ENCODE results near the gene BTNL8.
"Not testable (repeated sequence)": the region's sequence is repeated elsewhere in the genome, so short reads cannot be mapped to it uniquely, and the experiment has no call there.

BTNL8 gene

GRCh38 chr5:180875860-180876426 lies 23.0 kb upstream of the BTNL8 start:
- Histone ChIP-seq H3K36me3 (ENCODE audit: control insufficient read depth in 1 of 2, insufficient read depth in 2 of 2, low read length in 2 of 2) (no peaks in the 10 kb centered on the region), H3K4me3 (ENCODE audit: low read depth in 1 of 2, low read length in 2 of 2) (no peak overlapping the region), H3K9me3 (ENCODE audit: control insufficient read depth in 1 of 2, low read length in 2 of 2) (no peaks in the 10 kb centered on the region), H3K27me3 (ENCODE audit: control insufficient read depth in 1 of 2, insufficient read depth in 2 of 2, low read length in 2 of 2) (no peaks in the 10 kb centered on the region), H3K9ac (ENCODE audit: low read depth in 1 of 2, low read length in 2 of 2) (no peak overlapping the region), H3K4me1 (ENCODE audit: control insufficient read depth in 1 of 2, insufficient read depth in 2 of 2, low read length in 2 of 2) (peaks cover 5 to 6% of the 10 kb centered on the region in 2 donors), H3K27ac (ENCODE audit: low read depth, low read length) (no peak overlapping the region)

DNA sequence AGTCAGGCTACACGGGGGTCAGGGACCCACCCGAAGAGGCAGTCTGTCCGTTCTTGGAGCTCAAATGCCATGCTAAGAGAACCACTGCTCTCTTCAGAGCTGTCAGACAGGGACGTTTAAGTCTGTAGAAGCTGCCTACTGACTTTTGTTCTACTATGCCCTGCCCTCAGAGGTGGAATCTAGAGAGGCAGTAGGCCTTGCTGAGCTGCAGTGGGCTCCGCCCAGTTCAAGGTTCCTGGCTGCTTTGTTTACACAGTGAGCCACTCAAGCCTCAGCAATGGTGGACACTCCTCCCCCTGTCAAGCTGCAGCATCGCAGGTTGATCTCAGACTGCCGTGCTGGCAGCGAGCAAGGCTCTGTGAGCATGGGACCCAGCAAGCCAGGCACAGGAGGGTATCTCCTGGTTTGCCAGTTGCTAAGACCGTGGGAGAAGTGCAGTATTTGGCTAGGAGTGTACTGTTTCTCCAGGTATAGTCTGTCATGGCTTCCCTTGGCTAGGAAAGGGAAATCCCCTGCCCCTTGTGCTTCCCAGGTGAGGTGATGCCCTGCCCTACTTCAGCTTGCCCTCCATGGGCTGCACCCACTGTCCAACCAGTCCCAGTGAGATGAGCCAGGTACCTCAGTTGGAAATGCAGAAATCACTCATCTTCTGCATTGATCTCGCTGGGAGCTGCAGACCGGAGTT lies 13.0 kb upstream of the BTNL8 start:
- not testable (repeated sequence) for H3K27ac ChIP-seq (ENCODE audit: low read depth, low read length); H3K27me3 ChIP-seq (ENCODE audit: control insufficient read depth in 1 of 2, insufficient read depth in 2 of 2, low read length in 2 of 2); H3K9me3 ChIP-seq (ENCODE audit: control insufficient read depth in 1 of 2, low read length in 2 of 2); H3K36me3 ChIP-seq (ENCODE audit: control insufficient read depth in 1 of 2, insufficient read depth in 2 of 2, low read length in 2 of 2); H3K9ac ChIP-seq (ENCODE audit: low read depth in 1 of 2, low read length in 2 of 2); H3K4me1 ChIP-seq (ENCODE audit: control insufficient read depth in 1 of 2, insufficient read depth in 2 of 2, low read length in 2 of 2)
- H3K4me3 ChIP-seq (ENCODE audit: low read depth in 1 of 2, low read length in 2 of 2), result peak overlapping the region; percentile 1 to 62

DNA sequence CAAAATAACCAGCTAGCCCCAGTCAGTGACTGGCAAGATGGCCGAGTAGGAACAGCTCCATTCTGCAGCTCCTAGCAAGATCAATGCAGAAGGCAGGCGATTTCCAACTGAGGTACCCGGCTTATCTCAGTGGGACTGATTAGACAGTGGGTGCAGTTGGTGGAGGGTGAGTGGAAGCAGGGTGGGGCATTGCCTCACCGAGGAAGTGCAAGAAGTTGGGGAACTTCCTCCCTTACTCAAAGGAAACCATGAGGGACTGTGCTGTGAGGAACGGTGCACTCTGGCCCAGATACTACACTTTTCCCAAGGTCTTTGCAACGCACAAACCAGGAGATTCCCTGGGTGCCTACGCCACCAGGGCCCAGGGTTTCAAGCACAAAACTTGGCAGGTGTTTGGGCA lies 9.6 kb upstream of the BTNL8 start:
- no peaks in the 10 kb centered on the region for H3K36me3 ChIP-seq (ENCODE audit: control insufficient read depth in 1 of 2, insufficient read depth in 2 of 2, low read length in 2 of 2)
- no peak overlapping the region for H3K4me3 ChIP-seq (ENCODE audit: low read depth in 1 of 2, low read length in 2 of 2)
- peaks cover 0 to 7% of the 10 kb centered on the region in 2 donors for H3K4me1 ChIP-seq (ENCODE audit: control insufficient read depth in 1 of 2, insufficient read depth in 2 of 2, low read length in 2 of 2)
- no peak overlapping the region for H3K9ac ChIP-seq (ENCODE audit: low read depth in 1 of 2, low read length in 2 of 2)
- no peak overlapping the region for H3K27ac ChIP-seq (ENCODE audit: low read depth, low read length)
- peaks cover 0 to 4% of the 10 kb centered on the region in 2 donors for H3K27me3 ChIP-seq (ENCODE audit: control insufficient read depth in 1 of 2, insufficient read depth in 2 of 2, low read length in 2 of 2)
- no peaks in the 10 kb centered on the region for H3K9me3 ChIP-seq (ENCODE audit: control insufficient read depth in 1 of 2, low read length in 2 of 2)

- H3K27ac ChIP-seq (ENCODE audit: low read depth, low read length); H3K36me3 ChIP-seq (ENCODE audit: control insufficient read depth in 1 of 2, insufficient read depth in 2 of 2, low read length in 2 of 2); H3K27me3 ChIP-seq (ENCODE audit: control insufficient read depth in 1 of 2, insufficient read depth in 2 of 2, low read length in 2 of 2); H3K9ac ChIP-seq (ENCODE audit: low read depth in 1 of 2, low read length in 2 of 2); H3K4me3 ChIP-seq (ENCODE audit: low read depth in 1 of 2, low read length in 2 of 2); H3K9me3 ChIP-seq (ENCODE audit: control insufficient read depth in 1 of 2, low read length in 2 of 2): not testable (repeated sequence)
- peaks cover 9 to 16% of the 10 kb centered on the region in 2 donors for H3K4me1 ChIP-seq (ENCODE audit: control insufficient read depth in 1 of 2, insufficient read depth in 2 of 2, low read length in 2 of 2)
Observed at GRCh38 chr5:180895330-180895729, 3.6 kb upstream of the BTNL8 start.

DNA sequence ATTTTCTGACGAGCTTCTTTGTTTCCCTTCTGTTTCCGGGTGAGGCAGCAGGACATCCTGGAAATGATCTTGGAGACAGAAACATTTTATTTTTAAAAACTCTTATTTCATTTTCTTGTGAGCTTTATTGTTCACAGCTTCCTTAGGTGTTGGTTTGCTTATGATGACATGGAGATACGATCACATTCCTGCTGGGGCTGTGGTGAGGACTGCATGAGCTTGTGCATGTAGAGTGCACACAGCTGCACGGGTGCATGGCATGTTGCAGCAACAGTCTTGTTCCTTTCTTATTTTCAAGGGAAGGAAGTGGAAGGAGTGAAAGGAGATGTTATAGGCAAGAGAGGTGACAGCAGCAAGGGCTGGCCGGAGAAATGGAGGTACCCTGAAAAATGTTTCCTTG lies 1.2 kb downstream of the BTNL8 start:
- no peaks in the 10 kb centered on the region for H3K9me3 ChIP-seq (ENCODE audit: control insufficient read depth in 1 of 2, low read length in 2 of 2)
- H3K27me3 ChIP-seq (ENCODE audit: control insufficient read depth in 1 of 2, insufficient read depth in 2 of 2, low read length in 2 of 2), result peaks cover 0 to 5% of the 10 kb centered on the region in 2 donors
- H3K27ac ChIP-seq (ENCODE audit: low read depth, low read length), result no peak overlapping the region
- H3K4me1 ChIP-seq (ENCODE audit: control insufficient read depth in 1 of 2, insufficient read depth in 2 of 2, low read length in 2 of 2), result peaks cover 16 to 17% of the 10 kb centered on the region in 2 donors
- no peaks in the 10 kb centered on the region for H3K36me3 ChIP-seq (ENCODE audit: control insufficient read depth in 1 of 2, insufficient read depth in 2 of 2, low read length in 2 of 2)
- H3K4me3 ChIP-seq (ENCODE audit: low read depth in 1 of 2, low read length in 2 of 2), result peak overlapping the region; percentile 76 to 87
- peak overlapping the region in 1 of 2 donors; percentile 59 for H3K9ac ChIP-seq (ENCODE audit: low read depth in 1 of 2, low read length in 2 of 2)

GRCh38 chr5:180901319-180902009 lies 2.5 kb downstream of the BTNL8 start:
- H3K9ac ChIP-seq (ENCODE audit: low read depth in 1 of 2, low read length in 2 of 2), result peak overlapping the region in 1 of 2 donors; percentile 59
- peaks cover 16 to 17% of the 10 kb centered on the region in 2 donors for H3K4me1 ChIP-seq (ENCODE audit: control insufficient read depth in 1 of 2, insufficient read depth in 2 of 2, low read length in 2 of 2)
- H3K9me3 ChIP-seq (ENCODE audit: control insufficient read depth in 1 of 2, low read length in 2 of 2), result no peaks in the 10 kb centered on the region
- no peak overlapping the region for H3K27ac ChIP-seq (ENCODE audit: low read depth, low read length)
- H3K27me3 ChIP-seq (ENCODE audit: control insufficient read depth in 1 of 2, insufficient read depth in 2 of 2, low read length in 2 of 2), result peaks cover 0 to 5% of the 10 kb centered on the region in 2 donors
- peak overlapping the region; percentile 76 to 87 for H3K4me3 ChIP-seq (ENCODE audit: low read depth in 1 of 2, low read length in 2 of 2)
- H3K36me3 ChIP-seq (ENCODE audit: control insufficient read depth in 1 of 2, insufficient read depth in 2 of 2, low read length in 2 of 2), result no peaks in the 10 kb centered on the region

DNA sequence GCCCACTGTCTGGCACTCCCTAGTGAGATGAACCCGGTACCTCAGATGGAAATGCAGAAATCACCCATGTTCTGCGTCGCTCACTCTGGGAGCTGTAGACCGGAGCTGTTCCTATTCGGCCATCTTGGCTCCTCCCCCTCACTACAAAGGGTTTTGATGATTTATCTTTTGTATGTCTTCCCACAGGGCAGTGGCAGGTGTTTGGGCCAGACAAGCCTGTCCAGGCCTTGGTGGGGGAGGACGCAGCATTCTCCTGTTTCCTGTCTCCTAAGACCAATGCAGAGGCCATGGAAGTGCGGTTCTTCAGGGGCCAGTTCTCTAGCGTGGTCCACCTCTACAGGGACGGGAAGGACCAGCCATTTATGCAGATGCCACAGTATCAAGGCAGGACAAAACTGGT lies 9.4 kb downstream of the BTNL8 start:
- Histone ChIP-seq H3K27me3 (ENCODE audit: control insufficient read depth in 1 of 2, insufficient read depth in 2 of 2, low read length in 2 of 2) (no peaks in the 10 kb centered on the region), H3K9me3 (ENCODE audit: control insufficient read depth in 1 of 2, low read length in 2 of 2) (no peaks in the 10 kb centered on the region), H3K9ac (ENCODE audit: low read depth in 1 of 2, low read length in 2 of 2) (no peak overlapping the region), H3K36me3 (ENCODE audit: control insufficient read depth in 1 of 2, insufficient read depth in 2 of 2, low read length in 2 of 2) (peaks cover 22 to 26% of the 10 kb centered on the region in 2 donors), H3K4me3 (ENCODE audit: low read depth in 1 of 2, low read length in 2 of 2) (no peak overlapping the region), H3K4me1 (ENCODE audit: control insufficient read depth in 1 of 2, insufficient read depth in 2 of 2, low read length in 2 of 2) (peaks cover 0 to 13% of the 10 kb centered on the region in 2 donors), H3K27ac (ENCODE audit: low read depth, low read length) (no peak overlapping the region)

GRCh38 chr5:180908998-180909731 lies 10.2 kb downstream of the BTNL8 start:
- Histone ChIP-seq H3K36me3 (ENCODE audit: control insufficient read depth in 1 of 2, insufficient read depth in 2 of 2, low read length in 2 of 2) (peaks cover 24 to 33% of the 10 kb centered on the region in 2 donors), H3K27me3 (ENCODE audit: control insufficient read depth in 1 of 2, insufficient read depth in 2 of 2, low read length in 2 of 2) (no peaks in the 10 kb centered on the region), H3K4me3 (ENCODE audit: low read depth in 1 of 2, low read length in 2 of 2) (no peak overlapping the region), H3K4me1 (ENCODE audit: control insufficient read depth in 1 of 2, insufficient read depth in 2 of 2, low read length in 2 of 2) (peaks cover 0 to 13% of the 10 kb centered on the region in 2 donors), H3K27ac (ENCODE audit: low read depth, low read length) (no peak overlapping the region), H3K9ac (ENCODE audit: low read depth in 1 of 2, low read length in 2 of 2) (no peak overlapping the region), H3K9me3 (ENCODE audit: control insufficient read depth in 1 of 2, low read length in 2 of 2) (no peaks in the 10 kb centered on the region)

DNA sequence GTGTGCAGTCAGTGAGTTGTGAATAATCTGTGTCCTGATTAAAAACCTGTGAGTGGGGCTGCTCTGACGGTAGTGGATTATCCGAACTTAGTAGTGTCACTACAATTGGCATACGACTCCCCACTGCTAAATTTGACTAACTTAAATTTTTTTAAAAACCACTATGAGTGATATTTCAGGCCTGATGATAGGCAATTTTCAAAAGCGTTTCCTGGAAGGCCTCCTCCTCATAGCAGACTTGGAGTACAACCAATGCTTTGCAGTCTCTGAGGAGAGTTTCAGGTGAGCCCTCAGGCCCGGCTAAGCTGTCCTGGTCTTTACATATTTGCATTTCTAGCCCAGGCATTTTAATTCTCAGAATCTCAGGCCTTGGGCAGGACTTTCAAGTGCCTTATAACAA lies 10.8 kb downstream of the BTNL8 start:
- Histone ChIP-seq H3K4me1 (ENCODE audit: control insufficient read depth in 1 of 2, insufficient read depth in 2 of 2, low read length in 2 of 2) (peaks cover 0 to 13% of the 10 kb centered on the region in 2 donors), H3K4me3 (ENCODE audit: low read depth in 1 of 2, low read length in 2 of 2) (no peak overlapping the region), H3K27ac (ENCODE audit: low read depth, low read length) (no peak overlapping the region), H3K36me3 (ENCODE audit: control insufficient read depth in 1 of 2, insufficient read depth in 2 of 2, low read length in 2 of 2) (peaks cover 24 to 38% of the 10 kb centered on the region in 2 donors), H3K27me3 (ENCODE audit: control insufficient read depth in 1 of 2, insufficient read depth in 2 of 2, low read length in 2 of 2) (no peaks in the 10 kb centered on the region), H3K9me3 (ENCODE audit: control insufficient read depth in 1 of 2, low read length in 2 of 2) (no peaks in the 10 kb centered on the region), H3K9ac (ENCODE audit: low read depth in 1 of 2, low read length in 2 of 2) (no peak overlapping the region)

- Histone ChIP-seq H3K4me3 (ENCODE audit: low read depth in 1 of 2, low read length in 2 of 2) (no peak overlapping the region), H3K27me3 (ENCODE audit: control insufficient read depth in 1 of 2, insufficient read depth in 2 of 2, low read length in 2 of 2) (no peaks in the 10 kb centered on the region), H3K36me3 (ENCODE audit: control insufficient read depth in 1 of 2, insufficient read depth in 2 of 2, low read length in 2 of 2) (peaks cover 24 to 42% of the 10 kb centered on the region in 2 donors), H3K27ac (ENCODE audit: low read depth, low read length) (no peak overlapping the region), H3K9ac (ENCODE audit: low read depth in 1 of 2, low read length in 2 of 2) (no peak overlapping the region), H3K4me1 (ENCODE audit: control insufficient read depth in 1 of 2, insufficient read depth in 2 of 2, low read length in 2 of 2) (peaks cover 0 to 13% of the 10 kb centered on the region in 2 donors), H3K9me3 (ENCODE audit: control insufficient read depth in 1 of 2, low read length in 2 of 2) (no peaks in the 10 kb centered on the region)
Observed at GRCh38 chr5:180910182-180910581, 11.2 kb downstream of the BTNL8 start.

Data from duodenal mucosa (tissue), 2 donors.